Myocyte (in vitro differentiated cells): ENCODE results near the gene LRRC71. TPM values are rescaled to one million over a fixed set of nuclear protein-coding genes. Genes with fewer than 3 reads are reported as not detected.

Source experiments
- microRNA counts: library from miRNA; unstranded; fragments of <30 nt; microRNA quantifications from one replicate; lab custom pipeline; 2016
- microRNA-seq: library from miRNA; unstranded; fragments of <30 nt; microRNA quantifications from one replicate; pipeline ENCODE4, GENCODE V29; 2016
- total RNA-seq: library from RNA; depleted of rRNA; stranded (reverse); fragments of >200 nt; gene quantifications from 2 replicates; pipeline ENCODE4 v1.2.3, GENCODE V29; 2014

Gene LRRC71
- total RNA-seq, 1 donor from 2014 or later, result not detected

MicroRNA genes within 50 kb of the gene (microRNA counts, 767-probe panel; counts per million panel counts)
- not detected for microRNA hsa-miR-765 (lab: Ali Mortazavi, UCI)

Small RNA genes within 50 kb of the gene (microRNA-seq; reads per million reads assigned to microRNA genes)
- gene MIR765, result not detected

Other genes starting within 250 kb of the LRRC71 start
- gene NES, start 243.2 kb upstream of the LRRC71 start, total RNA-seq, result 1,770 and 2,264 TPM in 2 replicates
- gene CRABP2, start 215.0 kb upstream of the LRRC71 start, total RNA-seq, result 5.3 and 6.2 TPM in 2 replicates
- 8.9 and 13.5 TPM in 2 replicates for gene METTL25B, start 192.2 kb upstream of the LRRC71 start, total RNA-seq
- 12.8 and 19.7 TPM in 2 replicates for gene ISG20L2, start 191.9 kb upstream of the LRRC71 start, total RNA-seq
- gene MRPL24, start 179.5 kb upstream of the LRRC71 start, total RNA-seq, result 60.6 and 65.6 TPM in 2 replicates
- 299 and 305 TPM in 2 replicates for gene HDGF, start 169.0 kb upstream of the LRRC71 start, total RNA-seq
- 50.1 and 52.6 TPM in 2 replicates for gene PRCC, start 153.1 kb upstream of the LRRC71 start, total RNA-seq
- gene SH2D2A, start 103.8 kb upstream of the LRRC71 start, total RNA-seq, result not detected in 2 replicates
- 0.05 TPM in 1 of 2 replicates, not detected in the other for gene INSRR, start 61.5 kb upstream of the LRRC71 start, total RNA-seq
- gene NTRK1, start 59.8 kb upstream of the LRRC71 start, total RNA-seq, result 0.10 and 2.5 TPM in 2 replicates
- gene PEAR1, start 26.9 kb upstream of the LRRC71 start, total RNA-seq, result 0.05 TPM in 1 of 2 replicates, not detected in the other
- 19.3 and 22.0 TPM in 2 replicates for gene ARHGEF11, start 125.1 kb downstream of the LRRC71 start, total RNA-seq
- gene ETV3L, start 179.2 kb downstream of the LRRC71 start, total RNA-seq, result not detected in 2 replicates
- 9.7 and 11.7 TPM in 2 replicates for gene ETV3, start 217.8 kb downstream of the LRRC71 start, total RNA-seq